ENCODE results near the gene A2ML1.

A2ML1 gene

GRCh38 chr12:8905546-8905945, 83.1 kb downstream of the A2ML1 start:
- H3K4me3 ChIP-seq (ENCODE audit: low read depth in 1 of 2, low read length in 1 of 2) = no peak overlapping the region
- H3K9me3 ChIP-seq = no peaks in the 10 kb centered on the region
- H3K27me3 ChIP-seq = peaks cover 5% of the 10 kb centered on the region
- peaks cover 4 to 7% of the 10 kb centered on the region in 2 experiments for H3K4me1 ChIP-seq (ENCODE audit: control insufficient read depth in 1 of 2, insufficient read depth in 1 of 2, low read depth in 1 of 2, low read length in 1 of 2)
- H3K27ac ChIP-seq = no peak overlapping the region
- TF ChIP-seq CTCF (IDR thresholded peaks at IDR 0.05) = no peak
- H3K36me3 ChIP-seq = no peaks in the 10 kb centered on the region

- no peak for TF ChIP-seq CTCF (IDR thresholded peaks at IDR 0.05)
- Histone ChIP-seq H3K27me3 (peaks cover 5% of the 10 kb centered on the region), H3K36me3 (no peaks in the 10 kb centered on the region), H3K4me3 (ENCODE audit: low read depth in 1 of 2, low read length in 1 of 2) (no peak overlapping the region), H3K27ac (no peak overlapping the region), H3K9me3 (no peaks in the 10 kb centered on the region), H3K4me1 (ENCODE audit: control insufficient read depth in 1 of 2, insufficient read depth in 1 of 2, low read depth in 1 of 2, low read length in 1 of 2) (peaks cover 4 to 7% of the 10 kb centered on the region in 2 experiments)
Observed at GRCh38 chr12:8906266-8907180, 84.1 kb downstream of the A2ML1 start.

- Histone ChIP-seq H3K27me3 (peaks cover 8% of the 10 kb centered on the region), H3K27ac (no peak overlapping the region), H3K9me3 (no peaks in the 10 kb centered on the region), H3K36me3 (no peaks in the 10 kb centered on the region), H3K4me3 (ENCODE audit: low read depth in 1 of 2, low read length in 1 of 2) (no peak overlapping the region), H3K4me1 (ENCODE audit: control insufficient read depth in 1 of 2, insufficient read depth in 1 of 2, low read depth in 1 of 2, low read length in 1 of 2) (peaks cover 3 to 4% of the 10 kb centered on the region in 2 experiments)
- no peak for TF ChIP-seq CTCF (IDR thresholded peaks at IDR 0.05)
Observed at GRCh38 chr12:8907513-8907912, 85.1 kb downstream of the A2ML1 start.

- Histone ChIP-seq H3K4me1 (ENCODE audit: control insufficient read depth in 1 of 2, insufficient read depth in 1 of 2, low read depth in 1 of 2, low read length in 1 of 2) (peaks cover 0 to 7% of the 10 kb centered on the region in 2 experiments), H3K36me3 (no peaks in the 10 kb centered on the region), H3K27me3 (peaks cover 23% of the 10 kb centered on the region), H3K4me3 (ENCODE audit: low read depth in 1 of 2, low read length in 1 of 2) (no peak overlapping the region), H3K27ac (no peak overlapping the region), H3K9me3 (no peaks in the 10 kb centered on the region)
- no peak for TF ChIP-seq CTCF (IDR thresholded peaks at IDR 0.05)
Observed at GRCh38 chr12:8909752-8910151, 87.3 kb downstream of the A2ML1 start.

- Histone ChIP-seq H3K27ac (no peak overlapping the region), H3K4me3 (ENCODE audit: low read depth in 1 of 2, low read length in 1 of 2) (no peak overlapping the region), H3K9me3 (no peaks in the 10 kb centered on the region), H3K36me3 (no peaks in the 10 kb centered on the region), H3K4me1 (ENCODE audit: control insufficient read depth in 1 of 2, insufficient read depth in 1 of 2, low read depth in 1 of 2, low read length in 1 of 2) (peaks cover 0 to 12% of the 10 kb centered on the region in 2 experiments), H3K27me3 (peaks cover 43% of the 10 kb centered on the region)
- TF ChIP-seq CTCF (IDR thresholded peaks at IDR 0.05) = no peak
Observed at GRCh38 chr12:8911606-8912268, 89.3 kb downstream of the A2ML1 start.

All from neutrophil (primary cell).